Measurements from ENCODE around the gene TIAM2. TPM values are rescaled to one million over a fixed set of nuclear protein-coding genes. Genes with fewer than 3 reads are reported as not detected.

Gene TIAM2
- total RNA-seq, 1 donor from 2014 or later = 18.1 TPM

DNA sequence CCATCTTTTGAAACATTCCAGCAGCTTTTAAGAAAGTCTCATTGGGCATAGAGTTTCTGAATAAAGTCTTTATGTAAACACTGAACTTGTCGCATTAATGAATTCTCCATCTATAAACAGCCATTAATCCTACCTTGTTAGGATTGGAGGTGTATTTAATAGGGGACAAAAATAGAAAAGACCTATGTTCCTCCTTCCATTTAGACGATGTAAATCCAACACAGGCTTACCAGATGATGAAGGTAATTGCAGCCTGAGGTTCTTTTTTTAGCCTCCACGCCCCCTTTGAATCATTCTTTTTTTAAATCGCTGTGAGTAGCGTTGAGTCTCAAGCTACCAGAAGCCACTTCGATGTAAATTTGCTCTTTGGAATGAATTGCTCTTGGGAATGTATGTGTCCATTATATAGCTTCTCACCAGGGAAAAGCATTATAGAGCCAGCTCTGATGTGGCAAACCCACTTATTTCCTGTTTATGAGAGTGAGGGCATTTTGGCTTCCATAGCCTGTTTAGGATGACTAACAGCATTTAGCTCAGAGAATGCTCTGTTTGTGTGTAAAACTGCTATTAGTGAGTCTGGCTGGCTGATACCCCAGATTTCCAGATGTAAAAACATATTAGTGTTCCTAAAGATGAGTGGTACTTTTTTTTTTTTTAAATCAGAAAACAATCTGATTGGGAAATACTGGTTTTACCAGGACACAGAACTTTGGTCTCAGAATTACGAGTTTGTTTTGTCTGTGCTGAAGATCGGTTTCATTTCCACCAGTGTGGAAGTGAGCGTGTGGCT, 193.8 kb downstream of the TIAM2 start:
- Mint-ChIP-seq H3K4me1 (peaks cover 43% of the 10 kb centered on the region), H3K27ac (peak overlapping the region; percentile 72), H3K9me3 (peaks cover 2% of the 10 kb centered on the region), H3K4me3 (no peak overlapping the region), H3K27me3 (ENCODE audit: low read depth) (no peaks in the 10 kb centered on the region), H3K36me3 (peaks cover 2% of the 10 kb centered on the region)
- TF ChIP-seq, protein P1, sequence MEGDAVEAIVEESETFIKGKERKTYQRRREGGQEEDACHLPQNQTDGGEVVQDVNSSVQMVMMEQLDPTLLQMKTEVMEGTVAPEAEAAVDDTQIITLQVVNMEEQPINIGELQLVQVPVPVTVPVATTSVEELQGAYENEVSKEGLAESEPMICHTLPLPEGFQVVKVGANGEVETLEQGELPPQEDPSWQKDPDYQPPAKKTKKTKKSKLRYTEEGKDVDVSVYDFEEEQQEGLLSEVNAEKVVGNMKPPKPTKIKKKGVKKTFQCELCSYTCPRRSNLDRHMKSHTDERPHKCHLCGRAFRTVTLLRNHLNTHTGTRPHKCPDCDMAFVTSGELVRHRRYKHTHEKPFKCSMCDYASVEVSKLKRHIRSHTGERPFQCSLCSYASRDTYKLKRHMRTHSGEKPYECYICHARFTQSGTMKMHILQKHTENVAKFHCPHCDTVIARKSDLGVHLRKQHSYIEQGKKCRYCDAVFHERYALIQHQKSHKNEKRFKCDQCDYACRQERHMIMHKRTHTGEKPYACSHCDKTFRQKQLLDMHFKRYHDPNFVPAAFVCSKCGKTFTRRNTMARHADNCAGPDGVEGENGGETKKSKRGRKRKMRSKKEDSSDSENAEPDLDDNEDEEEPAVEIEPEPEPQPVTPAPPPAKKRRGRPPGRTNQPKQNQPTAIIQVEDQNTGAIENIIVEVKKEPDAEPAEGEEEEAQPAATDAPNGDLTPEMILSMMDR (IDR thresholded peaks at IDR 0.05; ENCODE audit: unreplicated experiment) = no peak
- no peak for DNase-seq (ENCODE audit: low spot score in 2 of 2, unreplicated experiment in 2 of 2)

DNA sequence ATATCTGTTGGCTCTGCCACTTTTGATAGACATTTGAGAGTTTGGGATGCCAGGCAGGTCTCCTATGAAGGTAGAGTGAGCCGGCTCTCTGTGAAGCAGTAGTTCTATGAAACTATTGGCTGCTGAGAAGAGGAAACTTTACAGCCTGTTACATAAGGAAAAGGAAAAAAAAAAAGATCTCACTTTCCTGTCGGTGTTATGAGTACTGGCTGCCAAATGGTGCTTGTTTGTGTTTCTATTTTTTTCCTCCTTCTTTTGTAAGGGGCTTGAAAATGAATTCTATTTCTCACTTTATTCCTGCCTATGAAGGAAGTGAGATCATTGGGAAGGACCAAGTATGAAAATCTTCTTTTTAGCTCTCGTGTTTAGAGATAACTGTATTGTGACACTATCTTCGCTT, 195.6 kb downstream of the TIAM2 start:
- H3K27ac Mint-ChIP-seq = no peak overlapping the region
- H3K4me1 Mint-ChIP-seq = peaks cover 40% of the 10 kb centered on the region
- TF ChIP-seq, protein P1 (IDR thresholded peaks at IDR 0.05; ENCODE audit: unreplicated experiment) = no peak

DNA sequence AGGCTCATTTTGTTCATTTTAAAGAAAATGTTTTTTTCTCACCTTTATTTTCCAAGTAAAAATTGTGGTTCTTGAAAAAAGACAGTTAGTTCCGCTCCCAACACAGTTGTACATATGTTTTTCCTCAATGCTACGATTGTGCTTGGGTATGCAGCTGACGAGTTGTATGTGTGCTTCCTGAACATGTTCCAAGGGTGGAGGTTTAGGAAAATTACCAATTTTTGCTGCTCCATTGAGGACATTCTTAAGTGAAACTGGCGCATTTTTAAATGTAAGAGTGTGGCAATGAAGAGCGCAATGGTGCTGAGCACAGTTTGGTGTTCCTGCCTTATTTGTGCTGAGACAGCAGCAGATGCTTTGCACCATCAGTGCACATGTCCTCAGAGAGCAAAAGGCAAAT, 198.4 kb downstream of the TIAM2 start:
- no peak for DNase-seq (ENCODE audit: low spot score in 2 of 2, unreplicated experiment in 2 of 2)
- no peak overlapping the region for H3K27ac Mint-ChIP-seq
- peaks cover 29% of the 10 kb centered on the region for H3K4me1 Mint-ChIP-seq
- TF ChIP-seq, protein P1 (IDR thresholded peaks at IDR 0.05; ENCODE audit: unreplicated experiment) = no peak
- H3K9me3 Mint-ChIP-seq = peaks cover 7% of the 10 kb centered on the region
- H3K36me3 Mint-ChIP-seq = peaks cover 2% of the 10 kb centered on the region
- no peaks in the 10 kb centered on the region for H3K27me3 Mint-ChIP-seq (ENCODE audit: low read depth)
- no peak overlapping the region for H3K4me3 Mint-ChIP-seq

More for the DNA sequence above, 195.6 kb downstream of the TIAM2 start:
- peaks cover 2% of the 10 kb centered on the region for H3K36me3 Mint-ChIP-seq
- H3K4me3 Mint-ChIP-seq = no peak overlapping the region
- peaks cover 7% of the 10 kb centered on the region for H3K9me3 Mint-ChIP-seq
- H3K27me3 Mint-ChIP-seq (ENCODE audit: low read depth) = no peaks in the 10 kb centered on the region
- DNase-seq (ENCODE audit: low spot score in 2 of 2, unreplicated experiment in 2 of 2) = no peak

GRCh38 chr6:155194399-155194798, 199.3 kb downstream of the TIAM2 start:
- no peak for DNase-seq (ENCODE audit: low spot score in 2 of 2, unreplicated experiment in 2 of 2)
- Mint-ChIP-seq H3K4me3 (no peak overlapping the region), H3K9me3 (peaks cover 7% of the 10 kb centered on the region), H3K4me1 (peaks cover 23% of the 10 kb centered on the region), H3K36me3 (peaks cover 2% of the 10 kb centered on the region), H3K27me3 (ENCODE audit: low read depth) (no peaks in the 10 kb centered on the region), H3K27ac (no peak overlapping the region)
- TF ChIP-seq, protein P1 (IDR thresholded peaks at IDR 0.05; ENCODE audit: unreplicated experiment) = no peak

GRCh38 chr6:155195903-155196302, 200.8 kb downstream of the TIAM2 start:
- no peak overlapping the region for H3K27ac Mint-ChIP-seq
- TF ChIP-seq, protein P1 (IDR thresholded peaks at IDR 0.05; ENCODE audit: unreplicated experiment) = no peak
- DNase-seq (ENCODE audit: low spot score in 2 of 2, unreplicated experiment in 2 of 2) = no peak
- peaks cover 2% of the 10 kb centered on the region for H3K36me3 Mint-ChIP-seq
- no peak overlapping the region for H3K4me3 Mint-ChIP-seq
- H3K4me1 Mint-ChIP-seq = peaks cover 20% of the 10 kb centered on the region
- H3K9me3 Mint-ChIP-seq = peaks cover 8% of the 10 kb centered on the region
- H3K27me3 Mint-ChIP-seq (ENCODE audit: low read depth) = no peaks in the 10 kb centered on the region

All from mesothelial cell of epicardium (in vitro differentiated cells).